GM12872 (cell line): ENCODE measurements around the gene IER3.

Experiments used
- CTCF ChIP-seq: IDR thresholded peaks from 3 replicates; pipeline ENCODE4 v1.5.1; 2011; ENCODE audit warnings: low read depth, mild to moderate bottlenecking, low read length, moderate library complexity; ENCODE audit not compliant: insufficient read depth

The IER3 gene

DNA sequence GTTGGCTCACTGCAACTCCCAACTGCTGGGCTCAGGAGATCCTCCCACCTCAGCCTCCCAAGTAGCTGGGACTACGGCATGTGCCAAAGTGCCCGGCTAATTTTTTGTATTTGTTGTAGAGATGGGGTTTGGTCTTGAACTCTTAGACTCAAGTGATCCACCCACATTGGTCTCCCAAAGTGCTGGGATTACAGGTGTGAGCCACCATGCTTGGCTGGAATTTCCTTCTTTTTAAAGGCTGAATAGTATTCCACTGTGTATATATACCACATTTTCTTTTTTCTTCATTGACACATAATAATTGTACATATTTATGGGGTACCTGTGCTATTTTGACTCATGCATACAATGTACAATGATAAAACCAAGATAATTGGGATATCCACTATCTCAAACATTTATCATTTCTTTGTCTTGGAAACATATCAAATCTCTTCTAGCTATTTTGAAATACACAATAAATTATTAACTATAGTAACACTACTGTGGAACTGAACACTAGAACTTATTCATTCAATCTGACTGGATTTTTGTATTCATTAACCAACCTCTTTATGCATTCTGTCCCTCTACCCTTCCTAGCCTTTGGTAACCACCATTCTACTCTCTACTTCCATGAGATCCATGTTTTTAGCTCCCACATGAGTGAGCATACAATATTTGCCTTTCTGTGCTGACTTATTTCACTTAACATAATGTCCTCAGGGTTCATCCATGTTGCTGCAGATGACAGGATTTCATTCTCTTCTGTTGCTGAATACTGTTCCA, 35.1 kb downstream of the IER3 start:
- no peak for TF ChIP-seq CTCF

DNA sequence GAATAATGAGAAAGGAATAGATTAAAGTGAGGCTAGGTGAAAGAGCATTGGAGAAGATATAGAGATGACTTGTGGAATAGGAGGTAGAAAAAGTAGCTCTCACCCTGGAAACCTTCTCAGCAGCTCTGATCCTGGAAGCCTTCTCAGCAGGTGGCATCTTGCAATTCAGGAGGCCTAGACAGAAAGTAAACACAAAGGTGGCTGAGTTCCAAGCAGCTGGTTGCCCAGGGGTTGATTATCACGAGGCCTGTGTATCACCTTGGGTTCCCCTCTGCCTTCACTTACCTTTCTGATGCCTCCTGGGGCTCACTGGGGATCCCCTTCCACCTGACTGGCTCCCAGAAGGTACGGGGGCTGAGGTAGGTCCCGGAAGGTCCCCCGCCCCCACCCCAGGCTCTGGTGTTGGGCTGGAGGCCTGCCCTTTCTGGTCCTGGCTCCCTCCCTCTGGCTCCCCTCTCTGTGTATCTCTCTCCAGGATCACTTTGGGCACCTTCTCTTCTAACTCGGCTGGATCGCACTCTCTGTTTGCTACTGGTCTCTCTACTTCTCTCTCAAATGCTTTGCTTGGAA, 37.0 kb downstream of the IER3 start:
- no peak for TF ChIP-seq CTCF

- no peak for TF ChIP-seq CTCF
These were observed 38.7 kb downstream of the IER3 start for GRCh38 chr6:30705620-30706019.

GRCh38 chr6:30703821-30704220, 40.5 kb downstream of the IER3 start:
- no peak for TF ChIP-seq CTCF

DNA sequence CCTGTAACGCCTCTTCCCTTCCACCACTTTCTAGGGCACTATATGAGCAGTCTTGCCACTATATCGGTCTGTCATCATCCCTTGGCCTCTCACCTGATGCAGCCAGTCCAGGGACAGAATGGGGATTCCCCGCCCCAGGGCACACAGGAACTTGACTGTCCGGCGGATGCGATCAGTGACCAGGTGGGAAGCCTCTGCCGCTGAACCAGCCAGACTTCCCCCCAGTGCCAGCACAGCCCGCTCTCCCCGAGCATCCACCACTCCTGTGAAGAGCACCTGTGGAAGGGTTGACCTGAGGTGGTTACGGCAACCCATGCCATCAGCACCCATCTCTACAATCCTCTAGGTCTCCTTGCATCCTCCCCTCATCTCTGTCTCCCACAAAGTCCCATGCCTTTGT, 41.3 kb downstream of the IER3 start:
- no peak for TF ChIP-seq CTCF

GRCh38 chr6:30700340-30700739, 44.0 kb downstream of the IER3 start:
- no peak for TF ChIP-seq CTCF

GRCh38 chr6:30696432-30696831, 47.9 kb downstream of the IER3 start:
- TF ChIP-seq CTCF = no peak
